CD14-positive monocyte (primary cell): Measurements from ENCODE around the gene TOX4. TPM values are rescaled to one million over a fixed set of nuclear protein-coding genes. Genes with fewer than 3 reads are reported as not detected.

ENCODE experiments used
- DNase-seq, 3 donors: peaks; one replicate each; pipeline ENCODE4 v3.0.0-alpha.2; 2011 to 2022
- H2AFZ ChIP-seq: 2 replicates; pipeline ENCODE4 v1.6.0; 2012; ENCODE audit warnings: mild to moderate bottlenecking, low read depth, low read length, inconsistent platforms; ENCODE audit not compliant: insufficient read depth, poor library complexity, severe bottlenecking
- H3K27ac ChIP-seq, 2 donors: 1 replicate in 1 of 2; 2 replicates in 1 of 2; pipeline ENCODE4 v1.5.1; 2012 to 2013; ENCODE audit warnings: low read length in 2 of 2, control low read depth in 1 of 2, inconsistent platforms in 1 of 2, low read depth in 1 of 2, mild to moderate bottlenecking in 1 of 2
- H3K27me3 ChIP-seq, 2 donors: one replicate each; pipeline versions ENCODE4 v1.6.0 to v1.6.1; 2011 to 2013; ENCODE audit warnings: low read length in 2 of 2; ENCODE audit not compliant: control insufficient read depth in 2 of 2, insufficient read depth in 2 of 2
- H3K36me3 ChIP-seq, 2 donors: replicated peaks in 1 of 2; 1 replicate in 1 of 2; 2 replicates in 1 of 2; pipeline versions ENCODE4 v1.5.1 to v1.6.1; 2012 to 2013; ENCODE audit warnings: low read length in 2 of 2, control low read depth in 1 of 2, inconsistent platforms in 1 of 2, mild to moderate bottlenecking in 1 of 2; ENCODE audit not compliant: insufficient read depth in 2 of 2, control insufficient read depth in 1 of 2
- H3K4me1 ChIP-seq, 2 donors: 1 replicate in 1 of 2; 2 replicates in 1 of 2; pipeline versions ENCODE4 v1.5.1 to v1.6.1; 2012 to 2013; ENCODE audit warnings: low read length in 2 of 2, control low read depth in 1 of 2, inconsistent platforms in 1 of 2, mild to moderate bottlenecking in 1 of 2, moderate library complexity in 1 of 2; ENCODE audit not compliant: insufficient read depth in 2 of 2, control insufficient read depth in 1 of 2
- H3K4me2 ChIP-seq: replicated peaks from 2 replicates; pipeline ENCODE3; 2012; ENCODE audit warnings: low read length, moderate library complexity, mild to moderate bottlenecking; ENCODE audit not compliant: poor library complexity, severe bottlenecking; ENCODE audit errors: extremely low read depth
- H3K4me3 ChIP-seq, 3 experiments: fragments of 200-600 bp in 1 of 3; sonication (generic) in 1 of 3; replicated peaks in 1 of 3; 1 replicate in 2 of 3; 2 replicates in 1 of 3; pipeline ENCODE4 v1.5.1; 2011 to 2013; ENCODE audit warnings: low read length in 3 of 3, mild to moderate bottlenecking in 3 of 3, control low read depth in 2 of 3, low read depth in 2 of 3, inconsistent platforms in 1 of 3, moderate library complexity in 1 of 3
- H3K79me2 ChIP-seq: 2 replicates; pipeline ENCODE4 v1.6.0; 2012; ENCODE audit warnings: mild to moderate bottlenecking, control low read depth, inconsistent platforms, low read length, moderate library complexity; ENCODE audit not compliant: insufficient read depth
- H3K9ac ChIP-seq: 2 replicates; pipeline ENCODE4 v1.6.0; 2017; ENCODE audit warnings: low read length, mild to moderate bottlenecking; ENCODE audit not compliant: insufficient read depth, poor library complexity, severe bottlenecking
- H3K9me3 ChIP-seq, 2 donors: replicated peaks in 1 of 2; 1 replicate in 1 of 2; 2 replicates in 1 of 2; pipeline versions ENCODE4 v1.5.1 to v1.6.1; 2012 to 2013; ENCODE audit warnings: low read length in 2 of 2, control low read depth in 1 of 2; ENCODE audit not compliant: control insufficient read depth in 1 of 2, insufficient read depth in 1 of 2
- H4K20me1 ChIP-seq: 2 replicates; pipeline ENCODE4 v1.6.0; 2012; ENCODE audit warnings: mild to moderate bottlenecking, low read length, control low read depth, moderate library complexity; ENCODE audit not compliant: insufficient read depth
- H3K27ac Mint-ChIP-seq, 7 donors: one replicate each; pipeline ENCODE4 v1.8.0; 2020; ENCODE audit warnings: mild to moderate bottlenecking in 7 of 7, mixed read lengths in 7 of 7, moderate library complexity in 6 of 7, inconsistent platforms in 2 of 7
- H3K27me3 Mint-ChIP-seq, 3 donors: one replicate each; pipeline ENCODE4 v1.8.0; 2021 to 2022; ENCODE audit warnings: low read depth in 3 of 3, mild to moderate bottlenecking in 3 of 3, mixed read lengths in 3 of 3, moderate library complexity in 3 of 3, inconsistent platforms in 1 of 3
- H3K36me3 Mint-ChIP-seq, 2 donors: one replicate each; pipeline ENCODE4 v1.8.0; 2020; ENCODE audit warnings: mixed read lengths in 2 of 2, inconsistent platforms in 1 of 2, mild to moderate bottlenecking in 1 of 2
- H3K4me1 Mint-ChIP-seq: one replicate; pipeline ENCODE4 v1.8.0; 2020; ENCODE audit warnings: mild to moderate bottlenecking, mixed read lengths
- H3K4me3 Mint-ChIP-seq, 2 donors: one replicate each; pipeline ENCODE4 v1.8.0; 2020; ENCODE audit warnings: mild to moderate bottlenecking in 2 of 2, mixed read lengths in 2 of 2, moderate library complexity in 1 of 2
- H3K9me3 Mint-ChIP-seq, 7 donors: one replicate each; pipeline ENCODE4 v1.8.0; 2020 to 2022; ENCODE audit warnings: mixed read lengths in 7 of 7, mild to moderate bottlenecking in 6 of 7, moderate library complexity in 6 of 7, inconsistent platforms in 2 of 7
- WGBS: methylation state at CpG from one replicate; pipeline ENCODE4 v1.1.5; 2013; ENCODE audit warnings: missing lambda C conversion rate; ENCODE audit not compliant: insufficient coverage; 5-methylcytosine and 5-hydroxymethylcytosine counted together
- intact Hi-C, 2 donors: fragments of 100-400 bp; cut with micrococcal nuclease; formaldehyde crosslinking; loops; one replicate each; pipeline versions ENCODE4 v1.15.0 to v1.15.1; 2023
- polyA plus RNA-seq, 3 donors: library from polyadenylated mRNA; depleted of rRNA in 1 of 3; unstranded in 2 of 3; stranded (reverse) in 1 of 3; fragments of 300-500 nt in 2 of 3; fragments of >200 nt in 1 of 3; fragmentation: Illumina TruSeq in 2 of 3; gene quantifications; 1 replicate in 2 of 3; 2 replicates in 1 of 3; pipeline ENCODE4 v1.2.3, GENCODE V29; 2012 to 2021
- TF ChIP-seq, protein P1 (sequence below): fragments of 200-600 bp; IDR thresholded peaks from one replicate; pipeline ENCODE4 v1.8.0; 2022; ENCODE audit warnings: antibody characterized with exemption, mild to moderate bottlenecking

The TOX4 gene
- polyA plus RNA-seq, 3 donors = 28.3 to 73.1 (median 68.5) TPM

DNA sequence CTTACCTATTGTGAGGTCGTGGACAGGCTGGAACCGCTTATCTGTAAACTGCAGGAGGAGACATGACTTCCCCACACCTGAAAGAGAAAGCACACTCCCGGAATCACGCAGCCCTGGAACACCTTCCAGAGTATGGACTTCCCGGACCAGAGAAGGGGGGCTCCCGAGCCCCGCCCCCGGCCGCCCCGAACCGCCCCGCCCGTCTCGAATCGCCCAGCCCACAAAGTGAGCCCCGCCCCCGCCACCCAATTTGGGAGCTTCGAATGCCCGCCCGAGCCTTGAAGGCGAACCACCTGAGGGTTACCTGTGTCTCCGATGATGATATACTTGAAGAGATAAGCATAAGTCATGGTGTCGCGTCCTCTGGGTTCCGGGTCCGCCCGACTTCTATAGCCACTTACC, 471 bp upstream of the TOX4 start:
- H4K20me1 ChIP-seq = peaks cover 3% of the 10 kb centered on the region
- peak overlapping the region; percentile 91 for H3K4me2 ChIP-seq
- H3K27me3 ChIP-seq = no peaks in the 10 kb centered on the region
- H3K9ac ChIP-seq = peak overlapping the region; percentile 85
- H3K79me2 ChIP-seq = peaks cover 54% of the 10 kb centered on the region
- intact Hi-C loops = no loop called here
- peaks cover 0 to 1% (median 0%) of the 10 kb centered on the region in 3 donors for H3K27me3 Mint-ChIP-seq
- peak overlapping the region; percentile 58 to 100 (median 97) for H3K4me3 ChIP-seq
- H2AFZ ChIP-seq = peak overlapping the region; percentile 89
- 0% methylated on average over 17 of the region's 27 CpGs for WGBS
- peaks cover 38 to 51% of the 10 kb centered on the region in 2 donors for H3K36me3 Mint-ChIP-seq
- H3K9me3 ChIP-seq = no peaks in the 10 kb centered on the region
- peaks cover 18% of the 10 kb centered on the region for H3K4me1 Mint-ChIP-seq
- peak overlapping the region; percentile 44 to 95 for H3K27ac ChIP-seq
- H3K4me3 Mint-ChIP-seq = peak overlapping the region; percentile 100
- H3K9me3 Mint-ChIP-seq = no peaks in the 10 kb centered on the region
- peak overlapping the region; percentile 94 to 100 (median 100) for H3K27ac Mint-ChIP-seq
- H3K4me1 ChIP-seq = peaks cover 12 to 26% of the 10 kb centered on the region in 2 donors
- peak in 1 of 3 donors; percentile 55 for DNase-seq
- TF ChIP-seq, protein P1, sequence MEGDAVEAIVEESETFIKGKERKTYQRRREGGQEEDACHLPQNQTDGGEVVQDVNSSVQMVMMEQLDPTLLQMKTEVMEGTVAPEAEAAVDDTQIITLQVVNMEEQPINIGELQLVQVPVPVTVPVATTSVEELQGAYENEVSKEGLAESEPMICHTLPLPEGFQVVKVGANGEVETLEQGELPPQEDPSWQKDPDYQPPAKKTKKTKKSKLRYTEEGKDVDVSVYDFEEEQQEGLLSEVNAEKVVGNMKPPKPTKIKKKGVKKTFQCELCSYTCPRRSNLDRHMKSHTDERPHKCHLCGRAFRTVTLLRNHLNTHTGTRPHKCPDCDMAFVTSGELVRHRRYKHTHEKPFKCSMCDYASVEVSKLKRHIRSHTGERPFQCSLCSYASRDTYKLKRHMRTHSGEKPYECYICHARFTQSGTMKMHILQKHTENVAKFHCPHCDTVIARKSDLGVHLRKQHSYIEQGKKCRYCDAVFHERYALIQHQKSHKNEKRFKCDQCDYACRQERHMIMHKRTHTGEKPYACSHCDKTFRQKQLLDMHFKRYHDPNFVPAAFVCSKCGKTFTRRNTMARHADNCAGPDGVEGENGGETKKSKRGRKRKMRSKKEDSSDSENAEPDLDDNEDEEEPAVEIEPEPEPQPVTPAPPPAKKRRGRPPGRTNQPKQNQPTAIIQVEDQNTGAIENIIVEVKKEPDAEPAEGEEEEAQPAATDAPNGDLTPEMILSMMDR = no peak
- H3K36me3 ChIP-seq = peaks cover 18 to 48% of the 10 kb centered on the region in 2 donors

DNA sequence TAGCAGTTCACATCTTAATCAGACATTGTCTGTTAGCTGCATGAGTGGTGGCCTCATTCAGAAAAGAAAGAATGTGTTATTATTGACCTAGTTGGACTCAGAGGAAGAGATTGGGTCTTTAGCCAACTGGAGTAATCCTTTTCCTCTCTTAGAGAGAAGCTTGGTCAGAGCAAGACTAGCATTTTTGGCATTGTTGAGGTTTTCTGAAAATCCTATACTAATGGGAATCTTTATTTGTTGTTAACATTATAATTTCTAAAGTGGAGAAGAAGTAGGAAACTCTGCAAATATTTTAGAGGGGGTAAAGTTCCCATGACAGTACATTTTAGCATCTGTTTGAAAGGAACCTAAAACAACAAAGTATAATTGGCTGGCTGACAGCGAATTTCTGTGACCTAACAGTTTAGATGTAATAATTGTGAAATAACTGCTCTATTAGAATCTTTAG, 9.7 kb downstream of the TOX4 start:
- no peak for DNase-seq
- no CpG with 5 or more reads among the region's 1 CpG for WGBS
- peaks cover 36% of the 10 kb centered on the region for H3K79me2 ChIP-seq
- Mint-ChIP-seq H3K9me3 (no peaks in the 10 kb centered on the region), H3K27ac (peak overlapping the region in 1 of 7 donors; percentile 15), H3K4me1 (peaks cover 2% of the 10 kb centered on the region), H3K27me3 (no peaks in the 10 kb centered on the region), H3K36me3 (peaks cover 51 to 81% of the 10 kb centered on the region in 2 donors), H3K4me3 (no peak overlapping the region)
- peaks cover 50 to 78% of the 10 kb centered on the region in 2 donors for H3K36me3 ChIP-seq
- intact Hi-C loops = no loop called here
- no peaks in the 10 kb centered on the region for H3K27me3 ChIP-seq
- no peak overlapping the region for H3K4me3 ChIP-seq
- no peaks in the 10 kb centered on the region for H3K4me1 ChIP-seq
- no peak overlapping the region for H3K27ac ChIP-seq
- H3K9ac ChIP-seq = no peak overlapping the region
- H3K9me3 ChIP-seq = no peaks in the 10 kb centered on the region
- TF ChIP-seq, protein P1 = no peak
- no peak overlapping the region for H2AFZ ChIP-seq
- H4K20me1 ChIP-seq = peaks cover 31% of the 10 kb centered on the region
- no peak overlapping the region for H3K4me2 ChIP-seq
